ENCODE data around the gene CXCR6.

Gene CXCR6

GRCh38 chr3:45936261-45936660 lies 7.0 kb upstream of the CXCR6 start:
- no peak for TF ChIP-seq CTCF (IDR thresholded peaks at IDR 0.05; ENCODE audit: insufficient read depth, low read length, poor library complexity, severe bottlenecking)
- peaks cover 4% of the 10 kb centered on the region for H3K36me3 ChIP-seq (ENCODE audit: control insufficient read depth, insufficient read depth, low read length)

DNA sequence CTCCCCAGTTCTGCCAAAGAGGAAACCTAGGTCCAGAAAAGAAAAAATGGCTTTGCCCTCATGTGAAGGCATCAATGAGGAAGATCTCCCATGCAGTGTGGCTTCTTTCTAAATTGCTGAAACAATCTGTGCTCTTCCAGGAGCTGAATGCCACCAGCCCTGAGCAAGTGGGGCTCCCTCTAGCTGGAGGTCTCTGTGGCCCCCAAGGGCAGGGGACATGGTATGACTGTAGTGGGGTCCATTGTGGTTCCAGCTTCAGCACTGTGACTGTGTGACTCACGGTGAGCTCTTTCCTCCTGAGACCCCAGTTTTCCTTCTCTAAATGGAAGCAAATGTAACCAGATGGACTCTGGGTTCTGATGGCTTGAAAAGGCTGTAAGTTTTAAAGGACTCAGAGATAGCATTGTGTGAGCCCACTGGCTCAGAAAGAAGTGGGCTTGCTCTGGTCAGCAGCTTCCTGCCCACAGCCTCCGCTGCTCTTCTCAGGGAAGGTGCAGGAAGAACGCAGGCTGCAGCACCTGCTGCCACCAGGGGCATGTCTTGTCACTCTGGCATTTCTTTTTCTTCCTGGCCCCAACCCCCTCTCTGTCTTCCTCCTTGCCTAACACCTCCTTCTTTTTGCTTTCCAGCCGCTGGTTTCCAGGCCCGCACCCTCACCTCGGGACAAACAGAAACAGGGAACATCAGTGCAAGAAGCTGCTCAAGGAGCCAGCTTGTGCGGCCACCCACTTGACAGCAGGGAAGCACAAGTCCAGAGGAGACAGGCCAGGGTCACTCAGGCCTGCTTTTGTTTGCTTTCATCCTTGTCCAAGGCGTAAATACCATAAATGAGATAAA lies 5.8 kb upstream of the CXCR6 start:
- DNase-seq (ENCODE audit: extremely low read depth, insufficient read length), result no peak
- Histone ChIP-seq H3K36me3 (ENCODE audit: control insufficient read depth, insufficient read depth, low read length) (peaks cover 4% of the 10 kb centered on the region), H3K27me3 (replicated peaks; ENCODE audit: control insufficient read depth, insufficient read depth, low read length) (no peaks in the 10 kb centered on the region), H3K4me3 (replicated peaks; ENCODE audit: low read depth, low read length) (no peak overlapping the region)
- no peak for TF ChIP-seq CTCF (IDR thresholded peaks at IDR 0.05; ENCODE audit: insufficient read depth, low read length, poor library complexity, severe bottlenecking)

More at GRCh38 chr3:45936261-45936660, 7.0 kb upstream of the CXCR6 start:
- DNase-seq (ENCODE audit: extremely low read depth, insufficient read length), result no peak
- H3K4me3 ChIP-seq (replicated peaks; ENCODE audit: low read depth, low read length), result no peak overlapping the region
- H3K27me3 ChIP-seq (replicated peaks; ENCODE audit: control insufficient read depth, insufficient read depth, low read length), result no peaks in the 10 kb centered on the region

GRCh38 chr3:45938043-45938435 lies 5.2 kb upstream of the CXCR6 start:
- Histone ChIP-seq H3K36me3 (ENCODE audit: control insufficient read depth, insufficient read depth, low read length) (peaks cover 4% of the 10 kb centered on the region), H3K27me3 (replicated peaks; ENCODE audit: control insufficient read depth, insufficient read depth, low read length) (no peaks in the 10 kb centered on the region), H3K4me3 (replicated peaks; ENCODE audit: low read depth, low read length) (no peak overlapping the region)
- no peak for DNase-seq (ENCODE audit: extremely low read depth, insufficient read length)
- TF ChIP-seq CTCF (IDR thresholded peaks at IDR 0.05; ENCODE audit: insufficient read depth, low read length, poor library complexity, severe bottlenecking), result no peak

DNA sequence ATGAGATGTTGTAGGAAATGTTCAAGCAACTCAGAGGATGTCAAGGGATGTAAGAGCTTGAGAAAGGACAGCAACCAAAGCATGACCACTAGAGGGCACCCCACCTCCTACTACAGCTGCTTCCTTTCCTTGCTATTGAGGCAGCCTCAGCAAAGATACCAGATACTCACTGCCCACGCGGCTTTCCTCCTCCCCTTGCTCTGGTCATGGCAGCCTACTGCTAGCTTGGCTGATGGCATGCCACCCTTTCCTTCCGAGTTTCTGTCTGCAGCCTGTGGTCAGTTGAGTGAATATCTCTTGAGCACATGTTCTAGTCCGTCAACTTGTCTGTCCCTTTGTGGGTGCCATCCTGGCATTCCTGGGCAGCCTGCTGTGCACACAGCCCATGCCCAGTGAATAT lies 4.4 kb upstream of the CXCR6 start:
- Histone ChIP-seq H3K27me3 (replicated peaks; ENCODE audit: control insufficient read depth, insufficient read depth, low read length) (no peaks in the 10 kb centered on the region), H3K4me3 (replicated peaks; ENCODE audit: low read depth, low read length) (no peak overlapping the region), H3K36me3 (ENCODE audit: control insufficient read depth, insufficient read depth, low read length) (peaks cover 4% of the 10 kb centered on the region)
- DNase-seq (ENCODE audit: extremely low read depth, insufficient read length), result peak; percentile 60
- TF ChIP-seq CTCF (IDR thresholded peaks at IDR 0.05; ENCODE audit: insufficient read depth, low read length, poor library complexity, severe bottlenecking), result peak; percentile 80

GRCh38 chr3:45939341-45939771 lies 3.9 kb upstream of the CXCR6 start:
- H3K4me3 ChIP-seq (replicated peaks; ENCODE audit: low read depth, low read length), result no peak overlapping the region
- TF ChIP-seq CTCF (IDR thresholded peaks at IDR 0.05; ENCODE audit: insufficient read depth, low read length, poor library complexity, severe bottlenecking), result no peak
- H3K36me3 ChIP-seq (ENCODE audit: control insufficient read depth, insufficient read depth, low read length), result peaks cover 4% of the 10 kb centered on the region
- DNase-seq (ENCODE audit: extremely low read depth, insufficient read length), result no peak
- no peaks in the 10 kb centered on the region for H3K27me3 ChIP-seq (replicated peaks; ENCODE audit: control insufficient read depth, insufficient read depth, low read length)

Measured in GM06990 (cell line).